Measurements from ENCODE around the gene ARHGAP26. TPM values are rescaled to one million over a fixed set of nuclear protein-coding genes. Genes with fewer than 3 reads are reported as not detected.
A peak's percentile ranks its signal among the peaks of the same experiment; 100 is the strongest.

ARHGAP26 gene
- polyA plus RNA-seq, 3 donors, result 26.5 to 56.8 (median 28.7) TPM

GRCh38 chr5:142872217-142872616 lies 102.0 kb downstream of the ARHGAP26 start:
- Histone ChIP-seq H3K79me2 (ENCODE audit: insufficient read depth, low read length) (peaks cover 93% of the 10 kb centered on the region), H3K4me2 (replicated peaks; ENCODE audit: extremely low read depth, low read length, poor library complexity, severe bottlenecking) (no peak overlapping the region), H3K4me1 (ENCODE audit: control insufficient read depth in 1 of 2, insufficient read depth in 2 of 2, low read length in 2 of 2) (peaks cover 2 to 9% of the 10 kb centered on the region in 2 donors), H4K20me1 (ENCODE audit: insufficient read depth, low read length) (peaks cover 100% of the 10 kb centered on the region), H3K9me3 (replicated peaks in 1 of 2; ENCODE audit: control insufficient read depth in 1 of 2, insufficient read depth in 1 of 2, low read length in 2 of 2) (no peaks in the 10 kb centered on the region), H3K4me3 (replicated peaks in 1 of 3; ENCODE audit: low read depth in 2 of 3, low read length in 3 of 3) (no peak overlapping the region), H2AFZ (ENCODE audit: insufficient read depth, low read depth, low read length, poor library complexity, severe bottlenecking) (no peak overlapping the region), H3K27ac (ENCODE audit: low read depth in 1 of 2, low read length in 2 of 2) (no peak overlapping the region), H3K36me3 (replicated peaks in 1 of 2; ENCODE audit: control insufficient read depth in 1 of 2, insufficient read depth in 2 of 2, low read length in 2 of 2) (peaks cover 18 to 57% of the 10 kb centered on the region in 2 donors), H3K27me3 (ENCODE audit: control insufficient read depth in 2 of 2, insufficient read depth in 2 of 2, low read length in 2 of 2) (no peaks in the 10 kb centered on the region), H3K9ac (ENCODE audit: insufficient read depth, low read length, poor library complexity, severe bottlenecking) (no peak overlapping the region)
- intact Hi-C loops (cut with micrococcal nuclease), result no loop called here
- no CpG with 5 or more reads among the region's 3 CpGs for WGBS (ENCODE audit: insufficient coverage)
- peaks cover 48 to 66% of the 10 kb centered on the region in 2 donors for H3K36me3 Mint-ChIP-seq
- no peak for TF ChIP-seq CTCF (IDR thresholded peaks at IDR 0.05)
- DNase-seq, result no peak
- H3K27ac Mint-ChIP-seq, result no peak overlapping the region
- H3K27me3 Mint-ChIP-seq (ENCODE audit: low read depth in 3 of 3), result peaks cover 0 to 2% (median 0%) of the 10 kb centered on the region in 3 donors
- no peak overlapping the region for H3K4me3 Mint-ChIP-seq
- peaks cover 61% of the 10 kb centered on the region for H3K4me1 Mint-ChIP-seq
- peaks cover 0 to 3% (median 0%) of the 10 kb centered on the region in 7 donors for H3K9me3 Mint-ChIP-seq

GRCh38 chr5:142872795-142873194 lies 102.6 kb downstream of the ARHGAP26 start:
- no peaks in the 10 kb centered on the region for H3K27me3 ChIP-seq (ENCODE audit: control insufficient read depth in 2 of 2, insufficient read depth in 2 of 2, low read length in 2 of 2)
- no peak for TF ChIP-seq CTCF (IDR thresholded peaks at IDR 0.05)
- H3K79me2 ChIP-seq (ENCODE audit: insufficient read depth, low read length), result peaks cover 88% of the 10 kb centered on the region
- peaks cover 0 to 9% of the 10 kb centered on the region in 2 donors for H3K4me1 ChIP-seq (ENCODE audit: control insufficient read depth in 1 of 2, insufficient read depth in 2 of 2, low read length in 2 of 2)
- H3K27ac ChIP-seq (ENCODE audit: low read depth in 1 of 2, low read length in 2 of 2), result no peak overlapping the region
- intact Hi-C loops (cut with micrococcal nuclease), result no loop called here
- no peak overlapping the region for H3K4me3 ChIP-seq (replicated peaks in 1 of 3; ENCODE audit: low read depth in 2 of 3, low read length in 3 of 3)
- peaks cover 50 to 71% of the 10 kb centered on the region in 2 donors for H3K36me3 Mint-ChIP-seq
- no peak overlapping the region for H3K4me2 ChIP-seq (replicated peaks; ENCODE audit: extremely low read depth, low read length, poor library complexity, severe bottlenecking)
- peaks cover 100% of the 10 kb centered on the region for H4K20me1 ChIP-seq (ENCODE audit: insufficient read depth, low read length)
- H2AFZ ChIP-seq (ENCODE audit: insufficient read depth, low read depth, low read length, poor library complexity, severe bottlenecking), result no peak overlapping the region
- peaks cover 55% of the 10 kb centered on the region for H3K4me1 Mint-ChIP-seq
- no CpG with 5 or more reads among the region's 3 CpGs for WGBS (ENCODE audit: insufficient coverage)
- peaks cover 22 to 62% of the 10 kb centered on the region in 2 donors for H3K36me3 ChIP-seq (replicated peaks in 1 of 2; ENCODE audit: control insufficient read depth in 1 of 2, insufficient read depth in 2 of 2, low read length in 2 of 2)
- peaks cover 0 to 2% (median 0%) of the 10 kb centered on the region in 3 donors for H3K27me3 Mint-ChIP-seq (ENCODE audit: low read depth in 3 of 3)
- peak overlapping the region in 2 of 7 donors; percentile 32 to 64 for H3K27ac Mint-ChIP-seq
- H3K9me3 ChIP-seq (replicated peaks in 1 of 2; ENCODE audit: control insufficient read depth in 1 of 2, insufficient read depth in 1 of 2, low read length in 2 of 2), result no peaks in the 10 kb centered on the region
- peaks cover 0 to 3% (median 0%) of the 10 kb centered on the region in 7 donors for H3K9me3 Mint-ChIP-seq
- H3K9ac ChIP-seq (ENCODE audit: insufficient read depth, low read length, poor library complexity, severe bottlenecking), result no peak overlapping the region
- no peak overlapping the region for H3K4me3 Mint-ChIP-seq
- peak in 1 of 3 donors; percentile 75 for DNase-seq
